SK-N-SH (cell line): Measurements from ENCODE around the gene ZNF142. TPM values are rescaled to one million over a fixed set of nuclear protein-coding genes. Genes with fewer than 3 reads are reported as not detected.

Experiments used
- CTCF ChIA-PET: fragments of 300-600, 350-600 bp; formaldehyde crosslinking; extraction: SDS; loops from one replicate; lab custom pipeline; 2021; lab: Yijun Ruan, JAX
- POLR2A ChIA-PET: fragments of 350-600 bp; sonication (Branson Sonifier 250); formaldehyde crosslinking; extraction: SDS; loops from one replicate; lab custom pipeline; 2020; ENCODE audit warnings: antibody characterized with exemption, inconsistent platforms; lab: Yijun Ruan, JAX
- DNase-seq: peaks from one replicate; pipeline ENCODE4 v3.0.0; 2012
- H2AFZ ChIP-seq: fragments of 200-600 bp; sonication (generic); 2 replicates; pipeline ENCODE4 v1.8.1; 2016; ENCODE audit warnings: antibody characterized with exemption, mild to moderate bottlenecking, low read depth
- H3F3A ChIP-seq: fragments of 200-600 bp; sonication (generic); replicated peaks from 2 replicates; pipeline ENCODE3; 2016; ENCODE audit warnings: antibody characterized with exemption, mild to moderate bottlenecking; ENCODE audit not compliant: insufficient read depth
- H3K27ac ChIP-seq, 2 experiments: fragments of 200-500 bp in 1 of 2; fragments of 200-600 bp in 1 of 2; sonication (Bioruptor generic) in 1 of 2; sonication (generic), shearing (Covaris generic) in 1 of 2; 2 replicates each; pipeline versions ENCODE4 v1.5.1 to v1.6.1; 2014 to 2016; ENCODE audit warnings: low read depth in 2 of 2, inconsistent platforms in 1 of 2, low read length in 1 of 2, mild to moderate bottlenecking in 1 of 2, mixed read lengths in 1 of 2
- H3K27me3 ChIP-seq: fragments of 200-600 bp; sonication (generic), shearing (Covaris generic); 2 replicates; pipeline ENCODE4 v1.6.1; 2016; ENCODE audit warnings: mixed run types; ENCODE audit not compliant: insufficient read depth
- H3K36me3 ChIP-seq, 2 experiments: fragments of 200-500 bp in 1 of 2; fragments of 200-600 bp in 1 of 2; sonication (Bioruptor generic) in 1 of 2; sonication (generic) in 1 of 2; replicated peaks in 1 of 2; 2 replicates each; pipeline versions ENCODE3 to v1.5.1; 2014 to 2016; ENCODE audit warnings: low read length in 1 of 2, mild to moderate bottlenecking in 1 of 2; ENCODE audit not compliant: insufficient read depth in 2 of 2, control insufficient read depth in 1 of 2
- H3K4me1 ChIP-seq, 2 experiments: fragments of 200-500 bp in 1 of 2; fragments of 200-600 bp in 1 of 2; sonication (Bioruptor generic) in 1 of 2; sonication (generic), shearing (Covaris generic) in 1 of 2; 2 replicates each; pipeline versions ENCODE4 v1.5.1 to v1.6.1; 2014 to 2016; ENCODE audit warnings: low read depth in 1 of 2, low read length in 1 of 2, mixed run types in 1 of 2; ENCODE audit not compliant: insufficient read depth in 2 of 2, control insufficient read depth in 1 of 2
- H3K4me2 ChIP-seq: fragments of 200-600 bp; sonication (generic), shearing (Covaris generic); 2 replicates; pipeline ENCODE4 v1.6.1; 2017; ENCODE audit warnings: mixed run types
- H3K4me3 ChIP-seq, 2 experiments: fragments of 200-500 bp in 1 of 2; fragments of 200-600 bp in 1 of 2; sonication (Bioruptor generic) in 1 of 2; sonication (generic), shearing (Covaris generic) in 1 of 2; 2 replicates each; pipeline versions ENCODE4 v1.5.1 to v1.8.1; 2014 to 2016; ENCODE audit warnings: low read depth in 2 of 2, inconsistent platforms in 1 of 2, low read length in 1 of 2, mild to moderate bottlenecking in 1 of 2, mixed read lengths in 1 of 2, moderate library complexity in 1 of 2
- H3K79me2 ChIP-seq: fragments of 200-600 bp; sonication (generic); 2 replicates; pipeline ENCODE4 v1.8.1; 2017; ENCODE audit warnings: mild to moderate bottlenecking; ENCODE audit not compliant: insufficient read depth
- H3K9ac ChIP-seq: fragments of 200-600 bp; sonication (generic); 2 replicates; pipeline ENCODE4 v1.6.1; 2017; ENCODE audit warnings: mixed run types
- H3K9me2 ChIP-seq: fragments of 200-600 bp; sonication (generic); 2 replicates; pipeline ENCODE4 v1.6.1; 2017; ENCODE audit warnings: mixed run types
- H3K9me3 ChIP-seq: fragments of 200-600 bp; sonication (generic); 2 replicates; pipeline ENCODE4 v1.6.1; 2017; ENCODE audit warnings: mixed run types, mild to moderate bottlenecking, moderate library complexity
- H4K20me1 ChIP-seq: fragments of 200-600 bp; sonication (generic); 2 replicates; pipeline ENCODE4 v1.6.1; 2017; ENCODE audit warnings: mild to moderate bottlenecking, mixed run types; ENCODE audit not compliant: insufficient read depth
- ELF1 ChIP-seq: IDR thresholded peaks from 2 replicates; pipeline ENCODE4 v1.4.0; 2012
- FOSL2 ChIP-seq: IDR thresholded peaks from 2 replicates; pipeline ENCODE4 v1.4.0; 2012; ENCODE audit warnings: low read depth, mild to moderate bottlenecking, moderate library complexity, borderline replicate concordance
- FOXJ3 ChIP-seq: sonication (generic); formaldehyde crosslinking; IDR thresholded peaks from 2 replicates; pipeline ENCODE4 v1.5.1; 2020; ENCODE audit warnings: mild to moderate bottlenecking, missing genetic modification reagents
- GABPA ChIP-seq: IDR thresholded peaks from 2 replicates; pipeline ENCODE4 v1.4.0; 2012; ENCODE audit warnings: low read depth, mild to moderate bottlenecking
- JUND ChIP-seq: IDR thresholded peaks from 2 replicates; pipeline ENCODE4 v1.4.0; 2012
- MEF2A ChIP-seq: IDR thresholded peaks from 2 replicates; pipeline ENCODE4 v1.4.0; 2012; ENCODE audit warnings: low read depth, borderline replicate concordance
- MXI1 ChIP-seq: IDR thresholded peaks from 2 replicates; pipeline ENCODE4 v1.6.1; 2012; ENCODE audit warnings: mild to moderate bottlenecking, low read depth, low read length, improper control_type of control experiment
- POLR2AphosphoS5 ChIP-seq: IDR thresholded peaks from 2 replicates; pipeline ENCODE4 v1.6.1; 2012; ENCODE audit warnings: low read depth, low read length
- RAD21 ChIP-seq: IDR thresholded peaks from 2 replicates; pipeline ENCODE4 v1.6.1; 2012; ENCODE audit warnings: mild to moderate bottlenecking, low read length
- RFX5 ChIP-seq: IDR thresholded peaks from 2 replicates; pipeline ENCODE4 v1.6.1; 2012; ENCODE audit warnings: mild to moderate bottlenecking, improper control_type of control experiment, low read length
- RXRA ChIP-seq: IDR thresholded peaks from 2 replicates; pipeline ENCODE4 v1.4.0; 2012; ENCODE audit warnings: low read depth, mild to moderate bottlenecking, borderline replicate concordance
- SIN3A ChIP-seq: IDR thresholded peaks from 2 replicates; pipeline ENCODE4 v1.6.1; 2012; ENCODE audit warnings: low read depth, mild to moderate bottlenecking, low read length, moderate library complexity, borderline replicate concordance
- SMC3 ChIP-seq: IDR thresholded peaks from 2 replicates; pipeline ENCODE4 v1.6.1; 2012; ENCODE audit warnings: low read depth, low read length, improper control_type of control experiment
- YY1 ChIP-seq: IDR thresholded peaks from 2 replicates; pipeline ENCODE4 v1.4.0; 2012; ENCODE audit warnings: low read depth, mild to moderate bottlenecking
- WGBS: methylation state at CpG from one replicate; pipeline ENCODE4 v1.1.6; 2017; ENCODE audit warnings: low lambda C conversion rate; 5-methylcytosine and 5-hydroxymethylcytosine counted together
- polyA plus RNA-seq, 3 experiments: library from polyadenylated mRNA; depleted of rRNA; stranded (reverse); fragments of >200 nt; gene quantifications; 2 replicates each; pipeline ENCODE4 v1.2.3, GENCODE V29; 2012
- TF ChIP-seq, protein P1 (sequence below): fragments of 200-600 bp; sonication (generic); IDR thresholded peaks from 2 replicates; pipeline ENCODE4 v1.6.1; 2017; ENCODE audit warnings: antibody characterized with exemption, mild to moderate bottlenecking, moderate library complexity
- TF ChIP-seq, protein P2 (sequence below): IDR thresholded peaks from 2 replicates; pipeline ENCODE4 v1.6.1; 2012; ENCODE audit warnings: mild to moderate bottlenecking, low read depth, low read length, moderate library complexity
- TF ChIP-seq, protein P3 (sequence below): IDR thresholded peaks from 2 replicates; pipeline ENCODE4 v1.4.0; 2012; ENCODE audit warnings: low read depth
- TF ChIP-seq, protein P4 (sequence below): IDR thresholded peaks from 2 replicates; pipeline ENCODE4 v1.4.0; 2012; ENCODE audit warnings: low read depth, borderline replicate concordance
- TF ChIP-seq, protein P5 (sequence below): fragments of 150-350 bp; IDR thresholded peaks from 2 replicates; pipeline ENCODE4 v1.6.1; 2017; ENCODE audit warnings: antibody characterized with exemption, low read length, low read depth, borderline replicate concordance

ZNF142 gene
- polyA plus RNA-seq, 1 of the 3 experiments (the other 2 are of a cell fraction), result 8.1 TPM

DNA sequence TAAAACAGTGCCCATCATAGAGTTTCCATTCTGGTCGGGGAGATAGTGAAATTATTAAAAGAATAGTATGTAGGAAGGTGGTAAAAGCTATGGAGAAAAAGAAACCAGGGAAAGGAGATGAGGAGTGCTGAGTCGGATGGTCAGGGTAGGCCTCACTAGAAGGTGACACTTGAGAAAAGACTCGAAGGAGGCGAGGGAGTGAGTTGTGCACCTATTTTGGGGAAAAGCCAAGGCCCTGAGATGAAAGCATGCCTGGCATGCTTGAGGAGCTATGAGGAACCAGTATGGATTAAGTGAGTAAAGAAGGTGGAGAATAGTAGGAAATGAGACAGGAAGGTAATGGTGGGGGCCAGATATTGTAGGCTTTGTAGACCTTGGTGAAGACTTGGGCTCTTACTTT is 43.9 kb upstream of the ZNF142 start:
- Histone ChIP-seq H3K79me2 (no peaks in the 10 kb centered on the region), H3K4me2 (no peak overlapping the region), H3K36me3 (peaks cover 14 to 27% of the 10 kb centered on the region in 2 experiments), H4K20me1 (no peaks in the 10 kb centered on the region), H3K4me3 (no peak overlapping the region), H3K9me2 (no peaks in the 10 kb centered on the region), H3K27me3 (no peaks in the 10 kb centered on the region), H3K4me1 (no peaks in the 10 kb centered on the region)
- ChIA-PET CTCF (interaction anchor here (0.9 to 2.3 kb wide), 3 partner anchors 10 to 144 kb away, joined by 3 to 8 read pairs (median 4); no protein-coding TSS in a partner anchor), POLR2A (no interaction called here)
- 93% methylated on average over 4 of the region's 4 CpGs for WGBS
- TF ChIP-seq FOXJ3 (CRISPR knock-in tag) (no peak), RAD21 (no peak), POLR2AphosphoS5 (no peak), SMC3 (no peak), MEF2A (no peak), FOSL2 (no peak), RXRA (no peak), MXI1 (no peak), YY1 (no peak), SIN3A (no peak), RFX5 (no peak), GABPA (no peak), JUND (no peak), ELF1 (no peak)
- TF ChIP-seq, protein P1, sequence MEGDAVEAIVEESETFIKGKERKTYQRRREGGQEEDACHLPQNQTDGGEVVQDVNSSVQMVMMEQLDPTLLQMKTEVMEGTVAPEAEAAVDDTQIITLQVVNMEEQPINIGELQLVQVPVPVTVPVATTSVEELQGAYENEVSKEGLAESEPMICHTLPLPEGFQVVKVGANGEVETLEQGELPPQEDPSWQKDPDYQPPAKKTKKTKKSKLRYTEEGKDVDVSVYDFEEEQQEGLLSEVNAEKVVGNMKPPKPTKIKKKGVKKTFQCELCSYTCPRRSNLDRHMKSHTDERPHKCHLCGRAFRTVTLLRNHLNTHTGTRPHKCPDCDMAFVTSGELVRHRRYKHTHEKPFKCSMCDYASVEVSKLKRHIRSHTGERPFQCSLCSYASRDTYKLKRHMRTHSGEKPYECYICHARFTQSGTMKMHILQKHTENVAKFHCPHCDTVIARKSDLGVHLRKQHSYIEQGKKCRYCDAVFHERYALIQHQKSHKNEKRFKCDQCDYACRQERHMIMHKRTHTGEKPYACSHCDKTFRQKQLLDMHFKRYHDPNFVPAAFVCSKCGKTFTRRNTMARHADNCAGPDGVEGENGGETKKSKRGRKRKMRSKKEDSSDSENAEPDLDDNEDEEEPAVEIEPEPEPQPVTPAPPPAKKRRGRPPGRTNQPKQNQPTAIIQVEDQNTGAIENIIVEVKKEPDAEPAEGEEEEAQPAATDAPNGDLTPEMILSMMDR, result no peak
- TF ChIP-seq, protein P2, sequence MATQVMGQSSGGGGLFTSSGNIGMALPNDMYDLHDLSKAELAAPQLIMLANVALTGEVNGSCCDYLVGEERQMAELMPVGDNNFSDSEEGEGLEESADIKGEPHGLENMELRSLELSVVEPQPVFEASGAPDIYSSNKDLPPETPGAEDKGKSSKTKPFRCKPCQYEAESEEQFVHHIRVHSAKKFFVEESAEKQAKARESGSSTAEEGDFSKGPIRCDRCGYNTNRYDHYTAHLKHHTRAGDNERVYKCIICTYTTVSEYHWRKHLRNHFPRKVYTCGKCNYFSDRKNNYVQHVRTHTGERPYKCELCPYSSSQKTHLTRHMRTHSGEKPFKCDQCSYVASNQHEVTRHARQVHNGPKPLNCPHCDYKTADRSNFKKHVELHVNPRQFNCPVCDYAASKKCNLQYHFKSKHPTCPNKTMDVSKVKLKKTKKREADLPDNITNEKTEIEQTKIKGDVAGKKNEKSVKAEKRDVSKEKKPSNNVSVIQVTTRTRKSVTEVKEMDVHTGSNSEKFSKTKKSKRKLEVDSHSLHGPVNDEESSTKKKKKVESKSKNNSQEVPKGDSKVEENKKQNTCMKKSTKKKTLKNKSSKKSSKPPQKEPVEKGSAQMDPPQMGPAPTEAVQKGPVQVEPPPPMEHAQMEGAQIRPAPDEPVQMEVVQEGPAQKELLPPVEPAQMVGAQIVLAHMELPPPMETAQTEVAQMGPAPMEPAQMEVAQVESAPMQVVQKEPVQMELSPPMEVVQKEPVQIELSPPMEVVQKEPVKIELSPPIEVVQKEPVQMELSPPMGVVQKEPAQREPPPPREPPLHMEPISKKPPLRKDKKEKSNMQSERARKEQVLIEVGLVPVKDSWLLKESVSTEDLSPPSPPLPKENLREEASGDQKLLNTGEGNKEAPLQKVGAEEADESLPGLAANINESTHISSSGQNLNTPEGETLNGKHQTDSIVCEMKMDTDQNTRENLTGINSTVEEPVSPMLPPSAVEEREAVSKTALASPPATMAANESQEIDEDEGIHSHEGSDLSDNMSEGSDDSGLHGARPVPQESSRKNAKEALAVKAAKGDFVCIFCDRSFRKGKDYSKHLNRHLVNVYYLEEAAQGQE, result no peak
- TF ChIP-seq, protein P3, sequence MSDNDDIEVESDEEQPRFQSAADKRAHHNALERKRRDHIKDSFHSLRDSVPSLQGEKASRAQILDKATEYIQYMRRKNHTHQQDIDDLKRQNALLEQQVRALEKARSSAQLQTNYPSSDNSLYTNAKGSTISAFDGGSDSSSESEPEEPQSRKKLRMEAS, result no peak
- TF ChIP-seq, protein P4, sequence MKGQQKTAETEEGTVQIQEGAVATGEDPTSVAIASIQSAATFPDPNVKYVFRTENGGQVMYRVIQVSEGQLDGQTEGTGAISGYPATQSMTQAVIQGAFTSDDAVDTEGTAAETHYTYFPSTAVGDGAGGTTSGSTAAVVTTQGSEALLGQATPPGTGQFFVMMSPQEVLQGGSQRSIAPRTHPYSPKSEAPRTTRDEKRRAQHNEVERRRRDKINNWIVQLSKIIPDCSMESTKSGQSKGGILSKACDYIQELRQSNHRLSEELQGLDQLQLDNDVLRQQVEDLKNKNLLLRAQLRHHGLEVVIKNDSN, result no peak
- TF ChIP-seq, protein P5, sequence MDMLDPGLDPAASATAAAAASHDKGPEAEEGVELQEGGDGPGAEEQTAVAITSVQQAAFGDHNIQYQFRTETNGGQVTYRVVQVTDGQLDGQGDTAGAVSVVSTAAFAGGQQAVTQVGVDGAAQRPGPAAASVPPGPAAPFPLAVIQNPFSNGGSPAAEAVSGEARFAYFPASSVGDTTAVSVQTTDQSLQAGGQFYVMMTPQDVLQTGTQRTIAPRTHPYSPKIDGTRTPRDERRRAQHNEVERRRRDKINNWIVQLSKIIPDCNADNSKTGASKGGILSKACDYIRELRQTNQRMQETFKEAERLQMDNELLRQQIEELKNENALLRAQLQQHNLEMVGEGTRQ, result no peak
- TF ChIP-seq, all 33 proteins: peak for 0
- H3F3A ChIP-seq, result no peaks in the 10 kb centered on the region
- no peak overlapping the region for H2AFZ ChIP-seq
- no peak overlapping the region for H3K9ac ChIP-seq
- no peak overlapping the region for H3K27ac ChIP-seq
- no peaks in the 10 kb centered on the region for H3K9me3 ChIP-seq
- no peak for DNase-seq
